GM23248 (cell line): Measurements from ENCODE around the gene LRWD1. TPM values are rescaled to one million over a fixed set of nuclear protein-coding genes. Genes with fewer than 3 reads are reported as not detected.
A peak's percentile ranks its signal among the peaks of the same experiment; 100 is the strongest.
"Not testable (repeated sequence)": the region's sequence is repeated elsewhere in the genome, so short reads cannot be mapped to it uniquely, and the experiment has no call there.

Experiments
- DNase-seq: peaks from one replicate; pipeline ENCODE4 v3.0.0-alpha.2; 2015
- H2AFZ ChIP-seq: fragments of 200-600 bp; sonication (generic); 2 replicates; pipeline ENCODE4 v1.6.1; 2016; ENCODE audit warnings: antibody characterized with exemption
- H3F3A ChIP-seq: fragments of 200-600 bp; sonication (generic); 2 replicates; pipeline ENCODE4 v1.6.1; 2016; ENCODE audit warnings: mild to moderate bottlenecking, antibody characterized with exemption, mixed run types; ENCODE audit not compliant: insufficient read depth
- H3K27ac ChIP-seq: fragments of 200-600 bp; sonication (generic); 2 replicates; pipeline ENCODE4 v1.5.1; 2016; ENCODE audit warnings: mild to moderate bottlenecking
- H3K27me3 ChIP-seq: fragments of 200-600 bp; sonication (generic); replicated peaks from 2 replicates; pipeline ENCODE4 v1.6.1; 2016; ENCODE audit warnings: mild to moderate bottlenecking; ENCODE audit not compliant: insufficient read depth
- H3K36me3 ChIP-seq: fragments of 200-600 bp; sonication (generic); 2 replicates; pipeline ENCODE4 v1.6.1; 2016; ENCODE audit warnings: low read depth, mild to moderate bottlenecking
- H3K4me1 ChIP-seq: fragments of 200-600 bp; sonication (generic); 2 replicates; pipeline ENCODE4 v1.6.1; 2016; ENCODE audit warnings: mild to moderate bottlenecking; ENCODE audit not compliant: insufficient read depth
- H3K4me2 ChIP-seq: fragments of 200-600 bp; sonication (generic); one replicate; pipeline ENCODE4 v1.6.1; 2016; ENCODE audit warnings: mild to moderate bottlenecking; ENCODE audit not compliant: unreplicated experiment
- H3K4me3 ChIP-seq: fragments of 200-600 bp; sonication (generic); 2 replicates; pipeline ENCODE4 v1.5.1; 2016; ENCODE audit warnings: mild to moderate bottlenecking
- H3K79me2 ChIP-seq: fragments of 200-600 bp; sonication (generic); 2 replicates; pipeline ENCODE4 v1.6.1; 2016; ENCODE audit warnings: mild to moderate bottlenecking; ENCODE audit not compliant: insufficient read depth
- H3K9ac ChIP-seq: fragments of 200-600 bp; sonication (generic); 2 replicates; pipeline ENCODE4 v1.6.1; 2016; ENCODE audit warnings: mild to moderate bottlenecking
- H3K9me2 ChIP-seq: fragments of 200-600 bp; sonication (generic); 2 replicates; pipeline ENCODE4 v1.6.1; 2016; ENCODE audit warnings: mixed run types, mild to moderate bottlenecking, moderate library complexity; ENCODE audit not compliant: insufficient read depth
- H3K9me3 ChIP-seq: fragments of 200-600 bp; sonication (generic); one replicate; pipeline ENCODE4 v1.6.1; 2017; ENCODE audit warnings: low read depth
- H4K20me1 ChIP-seq: fragments of 200-600 bp; sonication (generic); 2 replicates; pipeline ENCODE4 v1.6.0; 2016; ENCODE audit not compliant: insufficient read depth
- WGBS, 2 experiments: methylation state at CpG; one replicate each; pipeline ENCODE4 v1.1.6; 2015 to 2017; ENCODE audit warnings: low lambda C conversion rate in 2 of 2, low coverage in 1 of 2; ENCODE audit errors: missing lambda C conversion rate in 2 of 2; 5-methylcytosine and 5-hydroxymethylcytosine counted together
- in situ Hi-C: fragments of 300-500 bp; cut with MboI; formaldehyde crosslinking; loops from 2 replicates; pipeline ENCODE4 v1.15.0; 2020
- polyA plus RNA-seq: library from polyadenylated mRNA; unstranded; fragments of >200 nt; fragmentation: Nextera tagmentation; extraction: Ambion mirVana; gene quantifications from 2 replicates; pipeline ENCODE4 v1.2.1, GENCODE V29; 2016
- total RNA-seq: library from RNA; depleted of rRNA; stranded (reverse); fragments of >200 nt; shearing (Covaris generic); gene quantifications from 2 replicates; pipeline ENCODE4 v1.2.3, GENCODE V29; 2014

The LRWD1 gene
- total and polyA plus RNA-seq, 2 experiments from 2014 or later: 15.3 to 18.3 TPM

- H3K9me2 ChIP-seq, H3K9ac ChIP-seq, H3K79me2 ChIP-seq, H3K27ac ChIP-seq, DNase-seq, H3K4me1 ChIP-seq, H3K4me2 ChIP-seq, H3K4me3 ChIP-seq, H3F3A ChIP-seq, H3K27me3 ChIP-seq, in situ Hi-C loops, H2AFZ ChIP-seq, H3K36me3 ChIP-seq, H4K20me1 ChIP-seq, H3K9me3 ChIP-seq: not testable (repeated sequence)
- 67 to 68% methylated on average over 1 to 4 of the region's 10 CpGs for WGBS, 2 experiments
Observed at GRCh38 chr7:102496861-102497260, 32.1 kb downstream of the LRWD1 start.

GRCh38 chr7:102497308-102497707 is 32.5 kb downstream of the LRWD1 start:
- H3K9me2 ChIP-seq, H3K9ac ChIP-seq, H3K4me1 ChIP-seq, H3F3A ChIP-seq, H3K4me2 ChIP-seq, H4K20me1 ChIP-seq, H3K36me3 ChIP-seq, H3K27ac ChIP-seq, H3K9me3 ChIP-seq, H3K27me3 ChIP-seq, H3K4me3 ChIP-seq, in situ Hi-C loops, H2AFZ ChIP-seq, DNase-seq, H3K79me2 ChIP-seq: not testable (repeated sequence)
- 91% methylated on average over 1 of the region's 5 CpGs; no CpG with 5 or more reads in 1 of the 2 experiments for WGBS, 2 experiments

- DNase-seq, H3K4me1 ChIP-seq, H4K20me1 ChIP-seq, H3K27ac ChIP-seq, H3K4me3 ChIP-seq, H2AFZ ChIP-seq, in situ Hi-C loops, H3K79me2 ChIP-seq, H3K36me3 ChIP-seq, H3K27me3 ChIP-seq, H3F3A ChIP-seq, H3K9me2 ChIP-seq, H3K9me3 ChIP-seq, H3K4me2 ChIP-seq, H3K9ac ChIP-seq: not testable (repeated sequence)
- WGBS, 2 experiments: 89 to 95% methylated on average over 9 to 12 of the region's 16 CpGs
Observed at GRCh38 chr7:102498321-102498720, 33.5 kb downstream of the LRWD1 start.

GRCh38 chr7:102503141-102503540 is 38.4 kb downstream of the LRWD1 start:
- H3K4me2 ChIP-seq, DNase-seq, H3K9ac ChIP-seq, H2AFZ ChIP-seq, H3K36me3 ChIP-seq, H4K20me1 ChIP-seq, H3K27me3 ChIP-seq, H3K9me2 ChIP-seq, H3K27ac ChIP-seq, H3F3A ChIP-seq, H3K9me3 ChIP-seq, in situ Hi-C loops, H3K4me1 ChIP-seq, H3K4me3 ChIP-seq, H3K79me2 ChIP-seq: not testable (repeated sequence)
- WGBS, 2 experiments: no CpG with 5 or more reads among the region's 12 CpGs

GRCh38 chr7:102505298-102506185 is 40.8 kb downstream of the LRWD1 start:
- H3K4me2 ChIP-seq, H3K27me3 ChIP-seq, H3K79me2 ChIP-seq, H3K9me3 ChIP-seq, H3F3A ChIP-seq, H3K9ac ChIP-seq, H4K20me1 ChIP-seq, H2AFZ ChIP-seq, in situ Hi-C loops, DNase-seq, H3K4me3 ChIP-seq, H3K36me3 ChIP-seq, H3K4me1 ChIP-seq, H3K9me2 ChIP-seq: not testable (repeated sequence)
- WGBS, 2 experiments: 52 to 60% methylated on average over 3 to 4 of the region's 24 CpGs
- H3K27ac ChIP-seq: peak overlapping the region; percentile 33

GRCh38 chr7:102507410-102508088 is 42.8 kb downstream of the LRWD1 start:
- H3K4me2 ChIP-seq, H3K36me3 ChIP-seq, H3K79me2 ChIP-seq, H3K9ac ChIP-seq, H4K20me1 ChIP-seq, in situ Hi-C loops, H3K4me1 ChIP-seq, H3K27me3 ChIP-seq, H3K4me3 ChIP-seq, H3F3A ChIP-seq, H2AFZ ChIP-seq, H3K9me2 ChIP-seq, H3K9me3 ChIP-seq, DNase-seq, H3K27ac ChIP-seq: not testable (repeated sequence)
- 92% methylated on average over 2 of the region's 8 CpGs; no CpG with 5 or more reads in 1 of the 2 experiments for WGBS, 2 experiments

- H4K20me1 ChIP-seq, H3K4me2 ChIP-seq, H3K9me2 ChIP-seq, H3K9me3 ChIP-seq, H3K4me3 ChIP-seq, H3K79me2 ChIP-seq, H3K9ac ChIP-seq, H3K36me3 ChIP-seq, DNase-seq, H3F3A ChIP-seq, H3K27me3 ChIP-seq, H2AFZ ChIP-seq, H3K4me1 ChIP-seq, in situ Hi-C loops, H3K27ac ChIP-seq: not testable (repeated sequence)
- 25 to 47% methylated on average over 3 to 6 of the region's 8 CpGs for WGBS, 2 experiments
Observed at GRCh38 chr7:102510575-102510974, 45.8 kb downstream of the LRWD1 start.
